Spleen (tissue), 7 donors: ENCODE data around the gene COL4A2.

Source experiments
- POLR2A ChIP-seq, 3 donors: fragments of 450-650 bp; IDR thresholded peaks; one replicate each; pipeline ENCODE4 v1.5.1; 2017; ENCODE audit warnings: antibody characterized with exemption in 3 of 3, mild to moderate bottlenecking in 1 of 3
- POLR2AphosphoS5 ChIP-seq, 3 donors: sonication (generic); formaldehyde crosslinking; IDR thresholded peaks; one replicate each; pipeline ENCODE4 v1.5.1; 2017; ENCODE audit warnings: antibody characterized with exemption in 3 of 3
- TF ChIP-seq, protein P1 (sequence below), 11 experiments: fragments of 200-600 bp in 7 of 11; fragments of 450-650 bp in 4 of 11; sonication (generic) in 4 of 11; IDR thresholded peaks in 8 of 11; conservative IDR thresholded peaks in 3 of 11; 1 replicate in 7 of 11; 2 replicates in 4 of 11; pipeline versions ENCODE4 v1.4.0 to v1.8.0; 2016 to 2021; ENCODE audit warnings: antibody characterized with exemption in 11 of 11, inconsistent platforms in 4 of 11, mild to moderate bottlenecking in 1 of 11
- donor health status: DM: no; HTN: no; CAD: no; lungs with moderate emphysema.
- donor health status: DM: no; HTN: no; CAD: no.
- donor health status: DM: no; HTN: no; CAD: no.

DNA sequence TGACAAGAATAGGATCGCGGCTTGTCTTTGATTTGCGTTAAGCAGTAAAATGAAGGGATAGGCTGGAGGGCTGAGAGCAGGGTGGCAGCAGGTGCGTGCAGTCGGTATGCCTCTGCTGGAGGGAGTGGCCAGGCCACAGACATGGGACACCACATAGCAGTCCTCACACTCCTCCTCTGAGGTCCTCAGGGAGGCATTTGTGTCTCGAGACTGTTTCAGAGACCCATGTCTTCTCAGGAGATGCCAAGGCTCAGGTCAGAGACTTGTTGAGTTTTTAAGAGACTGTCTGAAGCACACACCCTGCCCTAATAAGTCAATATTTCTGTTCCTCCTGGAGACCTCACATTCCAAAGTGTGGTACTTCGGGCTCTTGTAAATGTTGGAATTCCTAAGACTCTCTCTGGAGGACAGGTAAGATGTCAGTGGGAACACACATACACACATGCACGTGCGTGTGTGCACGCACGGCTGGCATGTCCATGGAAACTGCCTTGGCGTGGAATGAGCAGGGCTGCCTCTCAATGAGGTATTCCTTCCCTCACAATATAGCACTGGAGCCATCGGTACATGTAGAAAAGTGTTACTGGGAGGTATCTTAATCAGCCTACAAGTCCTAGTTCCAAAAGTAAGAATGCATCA is 46.4 kb downstream of the COL4A2 start:
- TF ChIP-seq, protein P1, sequence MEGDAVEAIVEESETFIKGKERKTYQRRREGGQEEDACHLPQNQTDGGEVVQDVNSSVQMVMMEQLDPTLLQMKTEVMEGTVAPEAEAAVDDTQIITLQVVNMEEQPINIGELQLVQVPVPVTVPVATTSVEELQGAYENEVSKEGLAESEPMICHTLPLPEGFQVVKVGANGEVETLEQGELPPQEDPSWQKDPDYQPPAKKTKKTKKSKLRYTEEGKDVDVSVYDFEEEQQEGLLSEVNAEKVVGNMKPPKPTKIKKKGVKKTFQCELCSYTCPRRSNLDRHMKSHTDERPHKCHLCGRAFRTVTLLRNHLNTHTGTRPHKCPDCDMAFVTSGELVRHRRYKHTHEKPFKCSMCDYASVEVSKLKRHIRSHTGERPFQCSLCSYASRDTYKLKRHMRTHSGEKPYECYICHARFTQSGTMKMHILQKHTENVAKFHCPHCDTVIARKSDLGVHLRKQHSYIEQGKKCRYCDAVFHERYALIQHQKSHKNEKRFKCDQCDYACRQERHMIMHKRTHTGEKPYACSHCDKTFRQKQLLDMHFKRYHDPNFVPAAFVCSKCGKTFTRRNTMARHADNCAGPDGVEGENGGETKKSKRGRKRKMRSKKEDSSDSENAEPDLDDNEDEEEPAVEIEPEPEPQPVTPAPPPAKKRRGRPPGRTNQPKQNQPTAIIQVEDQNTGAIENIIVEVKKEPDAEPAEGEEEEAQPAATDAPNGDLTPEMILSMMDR (IDR thresholded peaks at IDR 0.05 in 8 of 11, conservative IDR thresholded peaks at IDR 0.05 in 3 of 11), result no peak
- TF ChIP-seq POLR2A (IDR thresholded peaks at IDR 0.05) (no peak), POLR2AphosphoS5 (IDR thresholded peaks at IDR 0.05) (no peak)
